K562 (cell line): ENCODE data around the gene POGZ. TPM values are rescaled to one million over a fixed set of nuclear protein-coding genes. Genes with fewer than 3 reads are reported as not detected.

Experiments used
- BRF1 ChIP-seq: IDR thresholded peaks from 3 replicates; pipeline ENCODE4 v1.6.1; 2011; ENCODE audit warnings: borderline replicate concordance, mild to moderate bottlenecking; ENCODE audit not compliant: insufficient read length; ENCODE audit errors: extremely low read depth
- C11orf30 ChIP-seq: fragments of 450-650 bp; IDR thresholded peaks from 2 replicates; pipeline ENCODE4 v1.6.1; 2016; ENCODE audit warnings: low read depth, mild to moderate bottlenecking
- CXXC5 ChIP-seq: fragments of 250-450 bp; sonication (Bioruptor Pico); IDR thresholded peaks from 2 replicates; pipeline ENCODE4 v1.8.0; 2022; ENCODE audit warnings: inconsistent platforms, mild to moderate bottlenecking, moderate library complexity
- EP400 ChIP-seq: fragments of 450-650 bp; IDR thresholded peaks from 2 replicates; pipeline ENCODE4 v1.6.1; 2017; ENCODE audit warnings: antibody characterized with exemption, mild to moderate bottlenecking, moderate library complexity
- FUS ChIP-seq: fragments of 200-400 bp; formaldehyde crosslinking; optimal IDR thresholded peaks from 2 replicates; pipeline ENCODE3; 2017; ENCODE audit warnings: low read depth, low read length
- LEF1 ChIP-seq: fragments of 450-650 bp; IDR thresholded peaks from 2 replicates; pipeline ENCODE4 v1.6.1; 2016; ENCODE audit warnings: mild to moderate bottlenecking
- MYNN ChIP-seq, 2 experiments: sonication (generic); formaldehyde crosslinking in 1 of 2; IDR thresholded peaks; 2 replicates each; pipeline versions ENCODE4 v1.5.0 to v1.6.1; 2016 to 2020; ENCODE audit warnings: antibody characterized with exemption in 1 of 2, missing genetic modification reagents in 1 of 2
- NR2C1 ChIP-seq, 2 experiments: fragments of 450-650 bp; IDR thresholded peaks; 2 replicates each; pipeline ENCODE4 v1.6.1; 2017; ENCODE audit warnings: mild to moderate bottlenecking in 2 of 2, antibody characterized with exemption in 1 of 2, inconsistent platforms in 1 of 2, missing compliant biosample characterization in 1 of 2, missing genetic modification characterization in 1 of 2
- SNRNP70 ChIP-seq: fragments of 200-400 bp; formaldehyde crosslinking; optimal IDR thresholded peaks from 2 replicates; pipeline ENCODE3; 2017; ENCODE audit warnings: low read depth, low read length
- SP1 ChIP-seq: sonication (generic); formaldehyde crosslinking; IDR thresholded peaks from 2 replicates; pipeline ENCODE4 v1.8.1; 2022; ENCODE audit warnings: mild to moderate bottlenecking, missing genetic modification reagents
- SP2 ChIP-seq: IDR thresholded peaks from 2 replicates; pipeline ENCODE4 v1.6.1; 2011; ENCODE audit warnings: mild to moderate bottlenecking, low read depth, low read length, moderate library complexity; ENCODE audit not compliant: poor library complexity, severe bottlenecking; ENCODE audit errors: extremely low read depth
- SREBF1 ChIP-seq: fragments of 150-350 bp; IDR thresholded peaks from 2 replicates; pipeline ENCODE4 v1.6.1; 2014; ENCODE audit warnings: antibody characterized with exemption, low read depth, low read length, borderline replicate concordance
- ZNF717 ChIP-seq: fragments of 250-450 bp; sonication (Bioruptor Pico); IDR thresholded peaks from 2 replicates; pipeline ENCODE4 v1.5.0; 2021
- polyA plus RNA-seq, 8 experiments: library from polyadenylated mRNA; depleted of rRNA in 4 of 8; stranded (reverse) in 5 of 8; unstranded in 3 of 8; fragments of >200 nt; fragmentation: Nextera tagmentation in 2 of 8; fragmentation: Illumina TruSeq in 1 of 8; extraction: Ambion mirVana in 2 of 8; extraction: Trizol in 1 of 8; gene quantifications; 2 replicates each; pipeline versions ENCODE4 v1.2.1 to v1.2.3, GENCODE V29; 2011 to 2014; ENCODE audit warnings: inconsistent platforms in 1 of 8, missing spikeins in 1 of 8
- total RNA-seq, 7 experiments: library from RNA; depleted of rRNA in 6 of 7; stranded (reverse); fragments of >200 nt in 6 of 7; fragmentation: Illumina TruSeq in 2 of 7; extraction: Trizol in 2 of 7; gene quantifications; 2 replicates each; pipeline versions ENCODE4 v1.2.1 to v1.2.3, GENCODE V29; 2011 to 2021; ENCODE audit warnings: low replicate concordance in 1 of 7
- TF ChIP-seq, protein P1 (sequence below): fragments of 450-650 bp; IDR thresholded peaks from 2 replicates; pipeline ENCODE4 v1.6.1; 2016
- TF ChIP-seq, protein P2 (sequence below): fragments of 250-450 bp; sonication (Bioruptor Pico); IDR thresholded peaks from 2 replicates; pipeline ENCODE4 v1.8.0; 2022; ENCODE audit warnings: moderate library complexity, mild to moderate bottlenecking, inconsistent platforms
- TF ChIP-seq, protein P3 (sequence below): fragments of 450-650 bp; IDR thresholded peaks from 2 replicates; pipeline ENCODE4 v1.6.1; 2018; ENCODE audit not compliant: partially characterized antibody
- TF ChIP-seq, protein P4 (sequence below): fragments of 450-650 bp; IDR thresholded peaks from 2 replicates; pipeline ENCODE4 v1.6.1; 2016; ENCODE audit warnings: missing biosample characterization, missing genetic modification characterization
- TF ChIP-seq, protein P5 (sequence below): fragments of 250-450 bp; sonication (Bioruptor Pico); IDR thresholded peaks from 2 replicates; pipeline ENCODE4 v1.5.0; 2021; ENCODE audit warnings: mild to moderate bottlenecking, borderline replicate concordance

Gene POGZ
- total and polyA plus RNA-seq, 9 of the 15 experiments (the other 6 are each of a cell fraction or from before 2014, with no cell fraction given): 9.4 to 40.6 (median 21.6) TPM

DNA sequence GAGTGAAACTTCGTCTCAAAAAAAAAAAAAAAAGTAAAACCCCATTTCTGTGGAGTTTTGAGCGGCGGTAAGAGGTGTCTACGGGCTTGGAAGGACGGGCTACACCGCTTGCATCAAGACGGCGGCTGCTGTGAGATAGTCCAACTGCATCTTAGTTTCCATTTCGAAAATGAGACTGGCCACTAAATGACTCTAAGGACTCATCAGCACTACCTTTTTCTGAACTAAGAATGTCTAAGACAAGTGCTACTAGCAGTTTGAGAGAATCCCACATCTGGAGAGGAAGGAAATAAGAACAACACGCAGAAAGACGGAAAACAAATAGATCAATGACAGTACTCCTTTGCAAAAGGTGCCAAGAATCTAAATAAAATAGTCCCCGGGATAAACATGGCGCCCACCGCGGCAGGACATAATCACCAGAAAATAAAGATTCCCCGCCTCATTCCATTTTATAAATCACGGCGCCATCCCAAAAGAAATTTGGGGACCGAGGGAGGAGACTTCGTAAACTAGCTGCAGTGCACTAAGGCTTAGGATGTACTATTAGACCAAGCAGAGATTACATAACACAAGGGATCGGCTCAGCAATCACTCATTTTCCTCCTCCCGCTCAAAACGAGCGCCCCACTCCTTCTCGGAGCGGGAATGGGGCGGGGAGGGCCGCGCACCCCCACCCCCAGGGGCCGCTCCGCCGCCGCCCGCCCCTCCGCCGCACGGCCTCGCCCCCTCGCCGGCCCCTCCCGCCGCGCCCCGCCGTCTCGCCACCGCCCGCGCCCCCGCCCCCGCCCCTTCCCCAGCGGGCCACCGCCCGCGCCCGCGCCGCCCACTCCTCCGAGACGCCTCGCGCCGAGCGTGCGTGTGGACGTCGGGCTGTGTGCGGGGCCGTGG lies 1.1 kb downstream of the POGZ start (continued):
- TF ChIP-seq, protein P1, sequence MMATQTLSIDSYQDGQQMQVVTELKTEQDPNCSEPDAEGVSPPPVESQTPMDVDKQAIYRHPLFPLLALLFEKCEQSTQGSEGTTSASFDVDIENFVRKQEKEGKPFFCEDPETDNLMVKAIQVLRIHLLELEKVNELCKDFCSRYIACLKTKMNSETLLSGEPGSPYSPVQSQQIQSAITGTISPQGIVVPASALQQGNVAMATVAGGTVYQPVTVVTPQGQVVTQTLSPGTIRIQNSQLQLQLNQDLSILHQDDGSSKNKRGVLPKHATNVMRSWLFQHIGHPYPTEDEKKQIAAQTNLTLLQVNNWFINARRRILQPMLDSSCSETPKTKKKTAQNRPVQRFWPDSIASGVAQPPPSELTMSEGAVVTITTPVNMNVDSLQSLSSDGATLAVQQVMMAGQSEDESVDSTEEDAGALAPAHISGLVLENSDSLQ: peak; percentile 55; the same call in 1 of the 2 replicates
- TF ChIP-seq C11orf30 (no peak), CXXC5 (no peak; the same call in none of the 2 replicates), MYNN (IDR thresholded peaks at IDR 0.05) (no peak), MYNN (CRISPR knock-in tag; IDR thresholded peaks at IDR 0.05) (no peak), ZNF717 (CRISPR knock-in tag) (no peak), SP1 (CRISPR knock-in tag) (peak; percentile 63), SNRNP70 (no peak), NR2C1 (IDR thresholded peaks at IDR 0.05) (no peak), NR2C1 (tag; IDR thresholded peaks at IDR 0.05) (no peak), SREBF1 (no peak), SP2 (no peak), FUS (no peak), BRF1 (no peak), EP400 (peak; percentile 55; the same call in 1 of the 2 replicates), LEF1 (no peak; the same call in 1 of the 2 replicates)
- TF ChIP-seq, protein P2, sequence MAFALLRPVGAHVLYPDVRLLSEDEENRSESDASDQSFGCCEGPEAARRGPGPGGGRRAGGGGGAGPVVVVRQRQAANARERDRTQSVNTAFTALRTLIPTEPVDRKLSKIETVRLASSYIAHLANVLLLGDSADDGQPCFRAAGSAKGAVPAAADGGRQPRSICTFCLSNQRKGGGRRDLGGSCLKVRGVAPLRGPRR (CRISPR knock-in tag): no peak
- TF ChIP-seq, protein P3, sequence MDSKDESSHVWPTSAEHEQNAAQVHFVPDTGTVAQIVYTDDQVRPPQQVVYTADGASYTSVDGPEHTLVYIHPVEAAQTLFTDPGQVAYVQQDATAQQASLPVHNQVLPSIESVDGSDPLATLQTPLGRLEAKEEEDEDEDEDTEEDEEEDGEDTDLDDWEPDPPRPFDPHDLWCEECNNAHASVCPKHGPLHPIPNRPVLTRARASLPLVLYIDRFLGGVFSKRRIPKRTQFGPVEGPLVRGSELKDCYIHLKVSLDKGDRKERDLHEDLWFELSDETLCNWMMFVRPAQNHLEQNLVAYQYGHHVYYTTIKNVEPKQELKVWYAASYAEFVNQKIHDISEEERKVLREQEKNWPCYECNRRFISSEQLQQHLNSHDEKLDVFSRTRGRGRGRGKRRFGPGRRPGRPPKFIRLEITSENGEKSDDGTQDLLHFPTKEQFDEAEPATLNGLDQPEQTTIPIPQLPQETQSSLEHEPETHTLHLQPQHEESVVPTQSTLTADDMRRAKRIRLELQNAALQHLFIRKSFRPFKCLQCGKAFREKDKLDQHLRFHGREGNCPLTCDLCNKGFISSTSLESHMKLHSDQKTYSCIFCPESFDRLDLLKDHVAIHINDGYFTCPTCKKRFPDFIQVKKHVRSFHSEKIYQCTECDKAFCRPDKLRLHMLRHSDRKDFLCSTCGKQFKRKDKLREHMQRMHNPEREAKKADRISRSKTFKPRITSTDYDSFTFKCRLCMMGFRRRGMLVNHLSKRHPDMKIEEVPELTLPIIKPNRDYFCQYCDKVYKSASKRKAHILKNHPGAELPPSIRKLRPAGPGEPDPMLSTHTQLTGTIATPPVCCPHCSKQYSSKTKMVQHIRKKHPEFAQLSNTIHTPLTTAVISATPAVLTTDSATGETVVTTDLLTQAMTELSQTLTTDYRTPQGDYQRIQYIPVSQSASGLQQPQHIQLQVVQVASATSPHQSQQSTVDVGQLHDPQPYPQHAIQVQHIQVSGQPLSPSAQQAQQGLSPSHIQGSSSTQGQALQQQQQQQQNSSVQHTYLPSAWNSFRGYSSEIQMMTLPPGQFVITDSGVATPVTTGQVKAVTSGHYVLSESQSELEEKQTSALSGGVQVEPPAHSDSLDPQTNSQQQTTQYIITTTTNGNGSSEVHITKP: peak; percentile 51
- TF ChIP-seq, protein P4, sequence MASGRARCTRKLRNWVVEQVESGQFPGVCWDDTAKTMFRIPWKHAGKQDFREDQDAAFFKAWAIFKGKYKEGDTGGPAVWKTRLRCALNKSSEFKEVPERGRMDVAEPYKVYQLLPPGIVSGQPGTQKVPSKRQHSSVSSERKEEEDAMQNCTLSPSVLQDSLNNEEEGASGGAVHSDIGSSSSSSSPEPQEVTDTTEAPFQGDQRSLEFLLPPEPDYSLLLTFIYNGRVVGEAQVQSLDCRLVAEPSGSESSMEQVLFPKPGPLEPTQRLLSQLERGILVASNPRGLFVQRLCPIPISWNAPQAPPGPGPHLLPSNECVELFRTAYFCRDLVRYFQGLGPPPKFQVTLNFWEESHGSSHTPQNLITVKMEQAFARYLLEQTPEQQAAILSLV (tag): 0 out of 2 replicates have a peak, but pooled peaks have one; percentile 41
- TF ChIP-seq, protein P5, sequence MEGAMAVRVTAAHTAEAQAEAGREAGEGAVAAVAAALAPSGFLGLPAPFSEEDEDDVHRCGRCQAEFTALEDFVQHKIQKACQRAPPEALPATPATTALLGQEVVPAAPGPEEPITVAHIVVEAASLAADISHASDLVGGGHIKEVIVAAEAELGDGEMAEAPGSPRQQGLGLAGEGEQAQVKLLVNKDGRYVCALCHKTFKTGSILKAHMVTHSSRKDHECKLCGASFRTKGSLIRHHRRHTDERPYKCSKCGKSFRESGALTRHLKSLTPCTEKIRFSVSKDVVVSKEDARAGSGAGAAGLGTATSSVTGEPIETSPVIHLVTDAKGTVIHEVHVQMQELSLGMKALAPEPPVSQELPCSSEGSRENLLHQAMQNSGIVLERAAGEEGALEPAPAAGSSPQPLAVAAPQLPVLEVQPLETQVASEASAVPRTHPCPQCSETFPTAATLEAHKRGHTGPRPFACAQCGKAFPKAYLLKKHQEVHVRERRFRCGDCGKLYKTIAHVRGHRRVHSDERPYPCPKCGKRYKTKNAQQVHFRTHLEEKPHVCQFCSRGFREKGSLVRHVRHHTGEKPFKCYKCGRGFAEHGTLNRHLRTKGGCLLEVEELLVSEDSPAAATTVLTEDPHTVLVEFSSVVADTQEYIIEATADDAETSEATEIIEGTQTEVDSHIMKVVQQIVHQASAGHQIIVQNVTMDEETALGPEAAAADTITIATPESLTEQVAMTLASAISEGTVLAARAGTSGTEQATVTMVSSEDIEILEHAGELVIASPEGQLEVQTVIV (CRISPR knock-in tag): no peak
